ENCODE results near the gene SLC17A2.

Gene SLC17A2

DNA sequence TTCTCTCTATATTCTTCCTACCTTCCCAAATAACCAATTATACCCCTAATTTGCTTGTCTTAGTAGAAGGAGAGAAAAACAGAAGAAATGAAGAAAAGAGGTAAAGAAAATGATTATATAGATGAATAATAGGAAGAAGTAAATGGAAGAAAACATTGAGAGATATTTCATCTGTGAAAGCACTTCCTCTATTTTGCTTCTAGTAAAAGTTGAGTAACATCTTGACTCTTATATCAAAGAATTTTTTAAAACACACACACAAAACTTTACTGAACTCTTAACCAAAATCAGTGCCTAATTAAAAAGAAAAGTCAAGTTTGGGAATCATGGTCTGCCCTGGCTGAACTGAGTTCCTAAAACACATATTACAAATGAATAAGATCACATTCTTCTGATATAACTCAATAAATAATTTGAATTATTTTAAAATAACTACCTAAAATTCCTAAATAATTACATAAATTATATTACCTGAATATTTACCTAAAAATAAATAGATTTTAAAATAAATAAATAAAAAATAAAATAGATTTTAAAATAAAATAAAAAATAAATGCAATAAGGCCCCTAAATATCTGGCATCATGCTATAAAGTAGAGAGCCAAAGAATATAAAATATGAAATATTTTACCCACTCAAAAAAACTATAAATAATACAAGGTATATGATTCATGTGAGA, 8.8 kb downstream of the SLC17A2 start:
- DNase-seq (ENCODE audit: low spot score): no peak

GRCh38 chr6:25919657-25920056, 10.8 kb downstream of the SLC17A2 start:
- no peak for DNase-seq (ENCODE audit: low spot score)

GRCh38 chr6:25918083-25918683, 12.3 kb downstream of the SLC17A2 start:
- no peak for DNase-seq (ENCODE audit: low spot score)

GRCh38 chr6:25916789-25917490, 13.6 kb downstream of the SLC17A2 start:
- DNase-seq (ENCODE audit: low spot score): no peak

GRCh38 chr6:25916330-25916729, 14.2 kb downstream of the SLC17A2 start:
- DNase-seq (ENCODE audit: low spot score): no peak

DNA sequence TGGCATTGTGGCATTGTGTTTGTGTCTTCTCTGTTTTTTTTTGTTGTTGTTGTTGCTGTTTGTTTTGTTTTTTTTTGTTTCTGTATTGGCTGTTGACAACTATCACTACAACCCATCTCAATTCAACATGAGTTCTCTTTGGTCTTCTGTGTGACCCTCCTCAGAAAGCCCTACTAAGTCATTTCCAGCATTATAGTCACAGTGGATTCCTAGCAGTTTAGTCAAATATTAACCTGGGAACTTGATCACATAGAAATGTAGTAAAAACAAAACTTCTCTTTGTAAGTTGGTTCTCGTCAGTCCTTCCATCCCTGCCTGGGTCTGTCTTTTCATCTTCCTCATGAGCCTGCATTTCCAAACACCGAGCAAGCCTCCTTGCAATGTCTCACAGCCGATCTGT, 16.8 kb downstream of the SLC17A2 start:
- DNase-seq (ENCODE audit: low spot score): peak; percentile 26

DNA sequence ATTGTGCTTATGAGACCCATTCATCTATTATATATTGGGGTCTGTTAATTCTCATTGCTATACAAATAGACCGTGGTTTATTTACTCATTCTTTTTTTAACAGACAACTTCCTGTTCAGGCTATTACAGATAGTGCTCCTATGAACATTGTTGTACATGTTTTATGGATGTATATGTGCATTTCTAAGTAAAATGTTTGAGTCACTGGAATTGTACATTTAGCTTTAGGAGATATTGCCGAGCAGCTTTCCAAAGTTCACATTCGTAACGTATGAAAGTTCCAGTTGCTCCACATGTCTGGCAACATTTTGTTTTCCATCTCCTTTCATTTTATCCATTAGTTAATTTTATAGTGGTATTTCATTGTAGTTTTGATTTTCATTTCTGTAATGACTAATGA, 19.1 kb downstream of the SLC17A2 start:
- no peak for DNase-seq (ENCODE audit: low spot score)

- DNase-seq (ENCODE audit: low spot score): no peak
These were observed 22.9 kb downstream of the SLC17A2 start for GRCh38 chr6:25907475-25908014.

DNA sequence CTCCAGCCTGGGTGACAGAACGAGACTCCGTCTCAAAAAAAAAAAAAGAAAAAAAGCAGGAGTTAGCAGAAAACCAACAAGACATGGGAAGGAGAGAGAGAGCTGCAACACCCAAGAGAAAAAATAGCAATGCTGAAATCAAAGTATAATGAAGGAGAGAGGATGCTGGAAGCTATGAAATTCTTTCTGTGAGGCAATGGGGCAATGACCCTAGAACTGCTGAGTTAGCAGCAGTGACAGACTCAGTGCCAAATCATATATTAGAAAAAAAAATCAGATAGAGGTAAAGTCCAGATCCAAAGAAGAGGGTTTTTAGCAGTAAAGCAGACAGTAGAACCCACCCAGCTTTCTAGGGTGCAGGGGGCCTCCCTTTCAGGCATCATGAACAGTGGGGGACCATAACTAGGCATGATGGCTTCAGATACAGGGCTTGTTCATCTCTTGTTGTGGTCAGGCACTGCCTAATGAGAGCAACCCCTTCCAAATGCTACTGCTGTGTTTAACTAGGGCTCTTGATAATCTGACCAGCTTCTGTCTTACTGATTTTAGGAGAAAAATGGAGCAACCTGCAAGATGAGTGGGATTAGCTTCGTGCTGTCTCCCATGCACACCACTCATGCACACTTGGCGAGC, 26.9 kb downstream of the SLC17A2 start:
- no peak for DNase-seq (ENCODE audit: low spot score)

GRCh38 chr6:25902071-25902470, 28.4 kb downstream of the SLC17A2 start:
- DNase-seq (ENCODE audit: low spot score): no peak

- no peak for DNase-seq (ENCODE audit: low spot score)
These were observed 29.6 kb downstream of the SLC17A2 start for GRCh38 chr6:25900843-25901242.

DNA sequence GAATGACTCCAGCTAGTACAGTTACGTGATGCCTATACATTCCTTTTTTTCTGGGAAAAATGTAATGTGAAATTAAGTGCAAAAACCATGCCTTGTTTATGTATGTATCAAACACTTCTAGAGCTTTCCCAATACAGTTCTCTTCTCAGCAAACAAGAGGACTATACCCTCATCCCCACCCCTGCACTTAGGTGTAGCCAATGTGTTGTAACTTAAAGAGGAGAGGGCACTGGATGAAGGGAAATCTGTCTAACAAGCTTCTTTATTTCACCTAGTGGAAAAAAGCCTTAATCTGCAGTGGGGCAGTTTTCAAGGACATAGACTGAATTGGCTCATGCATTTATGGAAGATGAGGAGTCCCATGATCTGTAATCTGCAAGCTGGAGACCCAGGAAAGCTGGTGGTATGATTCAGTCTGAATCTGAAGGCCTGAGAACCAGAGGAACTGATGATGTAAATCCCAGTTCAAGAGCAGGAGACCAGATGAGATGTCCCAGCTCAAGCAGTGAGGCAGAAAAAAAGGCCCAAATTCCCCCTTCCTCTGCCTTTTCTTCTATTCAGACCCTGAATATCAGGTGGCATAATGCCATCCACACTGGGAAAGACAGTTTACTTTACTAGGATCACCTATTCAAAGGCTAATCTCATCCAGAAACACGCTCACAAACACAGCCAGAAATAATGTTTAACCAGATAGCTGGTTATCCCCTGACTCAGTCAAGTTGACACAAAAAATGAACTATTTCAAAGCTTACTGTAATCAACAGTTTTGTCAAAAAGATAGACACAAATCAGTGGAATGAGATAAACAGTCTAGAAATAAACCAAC, 30.7 kb downstream of the SLC17A2 start:
- peak; percentile 91 for DNase-seq (ENCODE audit: low spot score)

GRCh38 chr6:25899123-25899522, 31.4 kb downstream of the SLC17A2 start:
- peak; percentile 91 for DNase-seq (ENCODE audit: low spot score)

DNA sequence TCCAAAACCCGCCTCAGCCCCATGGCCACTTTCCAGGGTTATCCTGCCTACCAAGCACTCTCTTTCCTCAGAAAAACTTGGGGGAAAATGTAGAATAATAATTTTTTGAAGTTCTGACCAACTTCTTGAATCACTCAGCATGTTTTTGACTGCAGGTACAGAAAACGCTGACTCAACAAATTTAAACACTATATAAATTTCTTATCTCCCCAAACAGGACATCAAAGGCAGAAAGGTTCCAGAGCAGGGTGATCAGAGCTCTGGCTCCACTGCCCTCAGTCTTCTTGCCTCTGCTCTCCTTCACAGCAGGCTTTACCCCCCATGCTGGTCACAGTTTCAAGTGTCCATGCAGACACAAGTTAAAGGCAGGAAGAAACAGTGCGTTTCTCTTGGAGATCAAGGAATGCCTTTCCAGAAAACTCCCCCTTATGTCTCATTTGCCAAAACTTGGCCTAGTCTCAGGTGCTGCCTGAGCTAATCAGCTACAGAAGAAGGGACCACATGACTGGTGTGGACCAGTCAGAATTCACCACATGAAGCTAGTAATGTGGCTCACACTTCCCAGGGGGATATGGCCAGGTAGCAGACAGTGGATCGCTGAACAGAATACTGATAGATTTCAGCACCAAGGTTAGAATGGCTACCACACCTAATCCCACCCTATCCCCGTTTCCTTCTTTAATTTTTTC, 32.1 kb downstream of the SLC17A2 start:
- peak; percentile 54 for DNase-seq (ENCODE audit: low spot score)

GRCh38 chr6:25896252-25896651, 34.2 kb downstream of the SLC17A2 start:
- no peak for DNase-seq (ENCODE audit: low spot score)

DNA sequence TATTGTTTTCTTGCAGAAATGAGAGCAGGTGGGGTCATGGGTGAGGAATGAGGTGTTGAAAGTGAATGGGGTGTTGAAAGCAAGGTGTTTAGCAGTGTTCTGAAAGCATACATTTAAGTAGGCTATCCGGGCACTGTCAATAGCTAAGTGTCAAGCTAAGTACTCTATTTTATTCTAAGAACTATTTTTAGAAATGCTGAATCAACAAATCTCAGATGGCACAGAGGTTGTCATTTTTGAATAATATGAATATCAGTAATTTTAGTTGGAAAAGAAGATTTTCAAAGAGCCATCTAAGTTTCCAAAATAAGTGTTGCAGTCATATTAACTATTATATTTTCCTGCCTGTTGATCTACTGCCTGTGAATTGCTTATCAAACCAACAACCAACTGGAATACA, 34.7 kb downstream of the SLC17A2 start:
- no peak for DNase-seq (ENCODE audit: low spot score)

- no peak for DNase-seq (ENCODE audit: low spot score)
These were observed 36.7 kb downstream of the SLC17A2 start for GRCh38 chr6:25893778-25894177.

DNA sequence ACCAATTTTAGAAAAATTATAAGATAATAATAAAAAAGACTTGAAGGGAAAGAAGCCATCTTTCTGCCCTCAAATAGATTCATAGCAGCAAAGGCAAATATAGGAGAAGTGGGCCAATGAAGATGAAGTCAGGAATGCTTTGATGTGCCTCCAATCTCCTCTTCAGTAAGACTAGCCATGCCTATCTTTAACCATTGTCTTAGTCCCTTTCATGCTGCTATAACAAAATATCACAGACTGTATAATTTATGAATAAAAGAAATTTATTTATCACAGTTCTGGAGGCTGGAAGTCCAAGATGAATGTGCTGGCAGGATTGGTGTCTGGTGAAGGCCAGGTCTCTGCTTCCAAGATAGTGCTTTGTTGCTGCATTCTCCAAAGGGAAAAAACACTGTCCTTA, 37.6 kb downstream of the SLC17A2 start:
- no peak for DNase-seq (ENCODE audit: low spot score)

- peak; percentile 74 for DNase-seq (ENCODE audit: low spot score)
These were observed 40.3 kb downstream of the SLC17A2 start for GRCh38 chr6:25889877-25890853.

GRCh38 chr6:25888626-25889025, 41.9 kb downstream of the SLC17A2 start:
- peak; percentile 50 for DNase-seq (ENCODE audit: low spot score)

Measured in kidney tubule cell (primary cell).